ENCODE results near the gene HIP1.
A peak's percentile ranks its signal among the peaks of the same experiment; 100 is the strongest.

Gene HIP1

DNA sequence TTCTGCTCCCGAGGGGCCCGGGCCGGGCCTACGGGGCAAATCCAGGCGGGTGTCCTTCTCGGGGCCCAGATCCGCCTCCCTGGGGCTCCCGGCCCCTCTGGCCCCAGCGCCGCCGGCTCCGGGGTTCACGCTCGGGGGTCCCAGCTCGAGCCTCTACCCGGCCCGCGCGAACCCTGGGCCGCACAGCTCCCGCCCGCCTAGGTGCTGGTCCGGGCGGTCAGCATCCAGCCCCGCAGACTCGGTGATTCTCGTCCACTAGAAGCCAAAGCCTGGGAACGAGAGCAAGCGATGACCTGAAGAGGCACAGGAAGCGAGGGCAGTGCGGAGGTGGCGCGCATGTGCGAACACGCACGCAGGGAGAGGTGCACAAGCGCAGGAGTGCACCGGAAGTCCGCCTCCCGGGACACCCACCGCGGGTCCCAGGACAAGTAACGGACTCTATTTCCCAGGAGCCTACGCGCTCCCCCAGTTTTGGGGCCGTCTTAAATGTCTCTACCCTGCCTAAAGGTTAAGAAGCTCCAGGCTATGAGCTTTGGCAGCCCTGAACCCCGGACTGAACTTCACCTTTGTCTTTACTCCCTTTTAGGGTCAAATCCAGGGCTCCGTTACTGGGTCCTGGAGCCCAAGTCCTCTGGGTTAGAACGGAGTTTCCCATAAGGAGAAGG lies 252.6 kb downstream of the HIP1 start, which contains the start of gene POM121C:
Gene POM121C, minus strand, starts transcription at position 321 of the 665 bp plus-strand sequence. CDS start 44,803 bp downstream, outside the sequence.
- DNase-seq: peak; percentile 33 to 94 (median 84)

- peak in 2 of 14 donors; percentile 5 to 7 for DNase-seq
These were observed 253.3 kb downstream of the HIP1 start for GRCh38 chr7:75485355-75485978.

Measured in C1 segment of cervical spinal cord (tissue), 14 donors.